Measurements from ENCODE around the gene MRAS.

DNA sequence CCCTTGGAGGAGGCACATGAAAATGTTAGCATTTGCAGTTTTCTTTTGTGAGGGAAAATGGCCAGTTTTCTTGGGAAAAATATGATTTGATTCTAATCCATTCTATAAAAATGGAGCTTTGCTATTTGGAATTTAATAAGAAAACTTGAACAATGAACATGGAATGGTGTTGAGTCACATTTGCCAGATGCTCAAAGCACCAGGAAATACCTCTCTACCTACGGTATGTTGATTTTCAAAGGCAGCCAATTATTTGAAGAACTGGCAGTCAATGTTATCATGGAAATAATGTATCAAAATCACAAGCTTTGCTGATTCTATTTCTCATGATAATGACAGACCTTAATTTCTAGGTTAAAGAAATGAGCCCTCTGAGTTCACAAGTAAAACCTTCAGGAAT is 33.6 kb upstream of the MRAS start:
- TF ChIP-seq EP300 (IDR thresholded peaks at IDR 0.05; ENCODE audit: borderline replicate concordance) = no peak
- TF ChIP-seq RAD21 (IDR thresholded peaks at IDR 0.05; ENCODE audit: low read depth) = no peak
